Pancreas (tissue), 10 donors: Measurements from ENCODE around the gene CHRNB2. TPM values are rescaled to one million over a fixed set of nuclear protein-coding genes. Genes with fewer than 3 reads are reported as not detected.

Experiments used
- ATAC-seq, 4 donors: fragments of 200-7000 bp; cut with Tn5 transposase; one replicate each; pipeline versions ENCODE4 v1.8.0 to v1.9.1; 2020; ENCODE audit warnings: mild to moderate bottlenecking in 4 of 4, moderate library complexity in 4 of 4
- DNase-seq, 6 donors: peaks; one replicate each; pipeline ENCODE4 v3.0.0-alpha.2; 2020
- FAIRE-seq: peaks from 2 replicates; lab custom pipeline; 2012; peaks lifted over from hg19 to GRCh38; lab: Jason Lieb, UNC
- H3K27ac ChIP-seq, 4 donors: fragments of 200-600 bp; sonication (generic); 1 replicate in 3 of 4; 2 replicates in 1 of 4; pipeline versions ENCODE4 v1.5.0 to v1.8.0; 2020
- H3K27me3 ChIP-seq, 4 donors: fragments of 200-600 bp; one replicate each; pipeline ENCODE4 v1.8.0; 2021
- H3K36me3 ChIP-seq, 3 donors: fragments of 200-600 bp; sonication (generic) in 1 of 3; one replicate each; pipeline versions ENCODE4 v1.5.0 to v1.8.0; 2020 to 2021
- H3K4me1 ChIP-seq, 3 donors: fragments of 200-600 bp; one replicate each; pipeline ENCODE4 v1.8.0; 2021
- H3K4me3 ChIP-seq, 4 donors: fragments of 200-600 bp; sonication (generic) in 2 of 4; one replicate each; pipeline versions ENCODE4 v1.5.0 to v1.8.0; 2020 to 2021
- H3K9me3 ChIP-seq, 4 donors: fragments of 200-600 bp; one replicate each; pipeline ENCODE4 v1.8.0; 2021
- CTCF ChIP-seq, 4 donors: fragments of 200-600 bp; sonication (generic) in 3 of 4; IDR thresholded peaks; one replicate each; pipeline versions ENCODE4 v1.5.0 to v1.8.0; 2021; ENCODE audit warnings: antibody characterized with exemption in 4 of 4
- WGBS, 2 donors: extraction: QIAGEN DNeasy Blood & Tissue Kit; methylation state at CpG; one replicate each; pipeline ENCODE4 v1.1.7; 2013; 5-methylcytosine and 5-hydroxymethylcytosine counted together
- intact Hi-C, 3 donors: fragments of 100-400 bp; cut with DNase I; formaldehyde crosslinking; loops; one replicate each; pipeline versions ENCODE4 v1.11.1 to v1.14.2; 2022
- polyA plus RNA-seq, 2 donors: library from polyadenylated mRNA; stranded (reverse); fragments of 200-250 nt; gene quantifications; one replicate each; pipeline ENCODE4 v1.2.3, GENCODE V29; 2013
- total RNA-seq, 6 donors: library from RNA; stranded (reverse); fragmentation: NEBNext Ultra II Directional in 4 of 6; extraction: Animal tissue kit (Norgen Biotek cat#: 25700) in 4 of 6; gene quantifications; one replicate each; pipeline versions ENCODE4 v1.2.1 to v1.2.4, GENCODE V29; 2021 to 2023
- donor health status: healthy with polysubstance abuse.
- donor health status: DM: no; HTN: no; CAD: no; lungs with moderate emphysema.
- donor health status: DM: no; HTN: no; CAD: no.
- donor health status: control.
- donor health status: control.
- donor health status: Bipolar disorder and iron deficiency.
- donor health status: DM: yes; HTN: yes; CAD: no.
- donor health status: DM: no; HTN: no; CAD: no.
- donor health status: DM: no; HTN: no; CAD: no.
- donor health status: DM: yes; HTN: yes; CAD: no.

CHRNB2 gene
- total and polyA plus RNA-seq, 8 donors: 0.32 to 3.1 (median 0.69) TPM

DNA sequence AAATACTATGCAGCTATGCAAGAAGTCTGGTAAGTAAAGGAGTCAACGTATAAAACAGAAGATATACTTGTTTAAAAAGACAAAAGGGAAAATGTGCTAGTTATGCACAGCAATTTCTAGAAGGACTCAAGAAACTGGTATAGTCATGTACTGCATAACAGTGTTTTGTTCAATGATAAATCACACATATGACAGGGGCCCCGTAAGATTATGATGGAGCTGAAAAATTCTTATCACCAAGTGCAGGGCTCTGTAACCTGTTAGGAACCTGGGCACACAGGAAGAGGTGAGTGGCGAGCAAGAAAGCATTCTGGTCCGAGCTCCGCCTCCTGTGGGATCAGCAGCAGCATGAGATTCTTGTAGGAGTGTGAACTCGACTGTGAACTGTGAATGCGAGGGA is 27.2 kb downstream of the CHRNB2 start:
- Histone ChIP-seq H3K27me3 (no peaks in the 10 kb centered on the region), H3K4me1 (no peaks in the 10 kb centered on the region), H3K27ac (no peak overlapping the region), H3K36me3 (peaks cover 0 to 59% (median 59%) of the 10 kb centered on the region in 3 donors), H3K4me3 (no peak overlapping the region), H3K9me3 (no peaks in the 10 kb centered on the region)
- TF ChIP-seq CTCF (IDR thresholded peaks at IDR 0.05): no peak
- ATAC-seq (no peak), DNase-seq (no peak), FAIRE-seq (no peak)
- 85% methylated on average over 7 of the region's 7 CpGs for WGBS, 2 donors
- intact Hi-C loops: no loop called here

DNA sequence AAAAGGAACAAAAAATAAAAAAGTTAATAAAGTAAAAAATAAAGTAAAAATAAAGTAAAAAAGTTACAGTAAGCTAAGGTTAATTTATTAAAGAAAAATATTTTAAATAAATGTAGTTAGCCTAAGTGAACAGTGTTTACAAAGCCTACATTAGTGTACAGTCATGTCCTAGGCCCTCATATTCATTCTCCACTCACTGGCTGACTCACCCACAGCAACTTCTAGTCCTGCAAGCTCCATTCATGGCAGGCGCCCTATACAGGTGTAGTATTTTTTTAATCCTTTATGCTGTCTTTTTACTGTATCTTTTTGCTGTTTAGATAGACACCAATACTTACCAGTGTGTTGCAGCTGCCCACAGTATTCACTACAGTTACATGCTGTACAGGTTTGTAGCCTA is 28.0 kb downstream of the CHRNB2 start:
- peak; percentile 56 for FAIRE-seq
- TF ChIP-seq CTCF (IDR thresholded peaks at IDR 0.05): no peak
- WGBS, 2 donors: 83 to 87% methylated on average over 1 of the region's 1 CpG

DNA sequence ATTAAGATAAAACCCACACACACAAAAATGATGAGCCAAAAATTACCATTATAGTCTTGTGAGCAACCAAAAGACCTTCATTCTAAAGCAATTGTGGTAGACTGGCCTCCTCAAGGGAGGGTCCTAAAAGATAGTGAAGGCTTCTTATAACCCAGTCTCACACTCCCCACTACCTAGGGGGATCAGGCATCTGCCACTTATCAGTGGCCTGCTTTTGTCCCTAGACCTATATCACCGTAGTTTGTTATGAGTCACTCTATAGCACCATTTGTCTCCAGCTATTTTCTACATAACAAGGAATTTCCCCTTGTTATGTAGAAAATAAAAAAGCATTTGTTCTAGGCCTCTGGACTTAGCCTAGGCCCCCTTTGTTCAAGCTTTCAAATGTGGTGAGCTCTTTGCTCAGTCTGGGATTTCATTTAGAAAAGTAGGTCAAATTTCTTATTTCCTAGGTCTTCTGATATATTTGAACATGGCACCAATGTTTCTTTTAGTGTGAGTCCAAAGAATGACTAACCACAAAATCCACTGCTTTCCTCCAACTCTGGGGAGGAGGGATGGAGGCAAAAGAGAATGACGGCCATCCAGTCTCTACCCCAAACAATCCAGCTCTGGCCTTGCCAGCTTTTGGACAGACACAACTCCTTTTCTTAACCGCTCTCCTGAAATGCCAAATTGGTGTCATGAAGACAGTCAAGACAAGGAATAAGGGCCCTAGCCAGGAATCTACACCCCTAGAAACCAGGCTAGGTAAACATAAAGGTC is 31.5 kb downstream of the CHRNB2 start:
- Histone ChIP-seq H3K27me3 (no peaks in the 10 kb centered on the region), H3K4me1 (no peaks in the 10 kb centered on the region), H3K4me3 (no peak overlapping the region), H3K36me3 (peaks cover 0 to 51% (median 42%) of the 10 kb centered on the region in 3 donors), H3K27ac (peak overlapping the region in 1 of 4 donors; percentile 8), H3K9me3 (no peaks in the 10 kb centered on the region)
- intact Hi-C loops: no loop called here
- 72 to 74% methylated on average over 3 of the region's 3 CpGs for WGBS, 2 donors
- ATAC-seq (no peak), DNase-seq (no peak), FAIRE-seq (no peak)
- TF ChIP-seq CTCF (IDR thresholded peaks at IDR 0.05): no peak

More for the DNA sequence above, 28.0 kb downstream of the CHRNB2 start:
- Histone ChIP-seq H3K4me1 (no peaks in the 10 kb centered on the region), H3K4me3 (no peak overlapping the region), H3K27ac (no peak overlapping the region), H3K27me3 (no peaks in the 10 kb centered on the region), H3K36me3 (peaks cover 0 to 54% (median 50%) of the 10 kb centered on the region in 3 donors), H3K9me3 (no peaks in the 10 kb centered on the region)
- intact Hi-C loops: no loop called here
- DNase-seq: no peak
- ATAC-seq: no peak

DNA sequence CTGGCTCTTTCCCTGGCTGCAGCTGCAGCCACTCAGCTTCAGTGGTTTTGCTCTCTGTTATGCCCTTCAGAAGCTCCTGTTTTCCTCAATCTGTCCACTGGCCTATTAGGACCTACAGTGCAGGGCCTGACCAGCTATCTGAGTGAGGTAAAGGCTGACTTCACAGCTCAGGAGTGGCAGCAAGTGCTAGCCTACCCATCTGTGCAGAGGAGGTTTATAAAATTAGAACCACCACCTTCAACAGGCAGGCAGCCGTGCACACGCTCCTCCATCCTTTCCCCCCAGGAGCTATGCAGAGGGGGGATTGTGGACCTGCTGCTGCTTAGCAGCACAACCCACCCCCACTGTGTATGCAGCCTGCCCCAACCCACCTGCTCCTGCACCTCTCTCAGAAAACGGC is 32.1 kb downstream of the CHRNB2 start:
- no peaks in the 10 kb centered on the region for H3K9me3 ChIP-seq
- WGBS, 2 donors: 72 to 84% methylated on average over 3 of the region's 3 CpGs
- FAIRE-seq (no peak), DNase-seq (no peak), ATAC-seq (peak in 3 of 4 donors; percentile 20 to 78 (median 62))
- no peaks in the 10 kb centered on the region for H3K4me1 ChIP-seq
- H3K27me3 ChIP-seq: no peaks in the 10 kb centered on the region
- H3K36me3 ChIP-seq: peaks cover 0 to 47% (median 41%) of the 10 kb centered on the region in 3 donors
- intact Hi-C loops: no loop called here
- no peak for TF ChIP-seq CTCF (IDR thresholded peaks at IDR 0.05)
- no peak overlapping the region for H3K4me3 ChIP-seq
- no peak overlapping the region for H3K27ac ChIP-seq

DNA sequence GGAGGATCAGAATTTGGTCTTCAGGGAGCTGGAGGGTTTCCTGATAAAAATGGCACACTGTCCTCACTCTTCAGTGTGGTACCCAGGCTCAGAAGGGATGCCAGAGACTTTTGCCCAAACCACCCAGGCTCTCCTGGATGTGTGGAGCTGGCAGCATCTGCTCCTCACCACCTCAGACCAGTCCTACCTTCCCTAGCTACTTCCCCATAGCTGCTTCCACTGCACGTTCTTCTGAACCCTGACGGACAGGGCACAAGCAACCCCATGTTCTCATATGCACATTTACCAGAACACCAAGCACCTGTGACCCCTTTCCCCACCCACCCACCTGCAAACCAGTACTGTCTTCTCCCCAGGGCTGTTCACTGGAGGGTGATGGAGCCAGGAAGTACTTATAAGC is 35.7 kb downstream of the CHRNB2 start:
- no peak overlapping the region for H3K27ac ChIP-seq
- no peak overlapping the region for H3K4me3 ChIP-seq
- TF ChIP-seq CTCF (IDR thresholded peaks at IDR 0.05): no peak
- no peaks in the 10 kb centered on the region for H3K27me3 ChIP-seq
- intact Hi-C loops: no loop called here
- H3K9me3 ChIP-seq: no peaks in the 10 kb centered on the region
- FAIRE-seq (no peak), DNase-seq (no peak), ATAC-seq (no peak)
- WGBS, 2 donors: 62 to 68% methylated on average over 2 of the region's 2 CpGs
- H3K4me1 ChIP-seq: peaks cover 0 to 12% (median 2%) of the 10 kb centered on the region in 3 donors
- H3K36me3 ChIP-seq: peaks cover 0 to 17% (median 6%) of the 10 kb centered on the region in 3 donors
